HEK293T (cell line): ENCODE results near the gene CCDC89.

Experiments used
- ARNT ChIP-seq: fragments of 450-650 bp; IDR thresholded peaks from 2 replicates; pipeline ENCODE4 v1.6.1; 2017; ENCODE audit warnings: mild to moderate bottlenecking
- BHLHE40 ChIP-seq: fragments of 450-650 bp; IDR thresholded peaks from 2 replicates; pipeline ENCODE4 v1.6.1; 2016; ENCODE audit warnings: mild to moderate bottlenecking, moderate library complexity, borderline replicate concordance
- ELF4 ChIP-seq: fragments of 450-650 bp; IDR thresholded peaks from 2 replicates; pipeline ENCODE4 v1.6.1; 2017; ENCODE audit warnings: antibody characterized with exemption
- FOXA1 ChIP-seq: fragments of 450-650 bp; IDR thresholded peaks from 2 replicates; pipeline ENCODE4 v1.6.1; 2016; ENCODE audit warnings: mild to moderate bottlenecking
- FOXK2 ChIP-seq: fragments of 450-650 bp; IDR thresholded peaks from 2 replicates; pipeline ENCODE4 v1.6.1; 2016; ENCODE audit warnings: mild to moderate bottlenecking
- FOXM1 ChIP-seq: fragments of 450-650 bp; IDR thresholded peaks from 2 replicates; pipeline ENCODE4 v1.6.1; 2017; ENCODE audit warnings: mild to moderate bottlenecking, borderline replicate concordance
- HDGF ChIP-seq: fragments of 450-650 bp; IDR thresholded peaks from 2 replicates; pipeline ENCODE4 v1.6.1; 2017; ENCODE audit warnings: antibody characterized with exemption, borderline replicate concordance
- L3MBTL2 ChIP-seq: fragments of 450-650 bp; conservative IDR thresholded peaks from 2 replicates; pipeline ENCODE4 v1.6.1; 2016; ENCODE audit warnings: mild to moderate bottlenecking
- SP1 ChIP-seq: fragments of 450-650 bp; IDR thresholded peaks from 2 replicates; pipeline ENCODE4 v1.6.1; 2017
- SUZ12 ChIP-seq: fragments of 450-650 bp; IDR thresholded peaks from 2 replicates; pipeline ENCODE4 v1.6.1; 2016; ENCODE audit warnings: mild to moderate bottlenecking
- TARDBP ChIP-seq: fragments of 450-650 bp; IDR thresholded peaks from 2 replicates; pipeline ENCODE4 v1.6.1; 2016
- ZNF384 ChIP-seq: fragments of 450-650 bp; IDR thresholded peaks from 2 replicates; pipeline ENCODE4 v1.6.1; 2016
- TF ChIP-seq, protein P1 (sequence below): fragments of 450-650 bp; IDR thresholded peaks from 2 replicates; pipeline ENCODE4 v1.6.1; 2016

- TF ChIP-seq TARDBP (no peak), ELF4 (no peak), HDGF (no peak), FOXA1 (no peak), L3MBTL2 (no peak), ARNT (no peak), SP1 (no peak), FOXM1 (no peak), FOXK2 (no peak), SUZ12 (no peak), ZNF384 (peak; percentile 47), BHLHE40 (no peak)
- TF ChIP-seq, protein P1, sequence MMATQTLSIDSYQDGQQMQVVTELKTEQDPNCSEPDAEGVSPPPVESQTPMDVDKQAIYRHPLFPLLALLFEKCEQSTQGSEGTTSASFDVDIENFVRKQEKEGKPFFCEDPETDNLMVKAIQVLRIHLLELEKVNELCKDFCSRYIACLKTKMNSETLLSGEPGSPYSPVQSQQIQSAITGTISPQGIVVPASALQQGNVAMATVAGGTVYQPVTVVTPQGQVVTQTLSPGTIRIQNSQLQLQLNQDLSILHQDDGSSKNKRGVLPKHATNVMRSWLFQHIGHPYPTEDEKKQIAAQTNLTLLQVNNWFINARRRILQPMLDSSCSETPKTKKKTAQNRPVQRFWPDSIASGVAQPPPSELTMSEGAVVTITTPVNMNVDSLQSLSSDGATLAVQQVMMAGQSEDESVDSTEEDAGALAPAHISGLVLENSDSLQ = no peak
Observed at GRCh38 chr11:85663080-85663752, 22.8 kb downstream of the CCDC89 start.
